Liver (tissue), 3 donors: ENCODE results near the gene WBP2.

Experiments
- CTCF ChIP-seq: fragments of 150-350 bp; IDR thresholded peaks from 2 replicates; pipeline ENCODE4 v1.5.1; 2017; ENCODE audit warnings: improper control_type of control experiment, low read depth, low read length; ENCODE audit not compliant: missing input control
- FOXA2 ChIP-seq: IDR thresholded peaks from 2 replicates; pipeline ENCODE4 v1.6.1; 2016; ENCODE audit warnings: antibody characterized with exemption
- GABPA ChIP-seq, 2 donors: IDR thresholded peaks in 1 of 2; conservative IDR thresholded peaks in 1 of 2; 2 replicates each; pipeline ENCODE4 v1.6.1; 2016; ENCODE audit warnings: antibody characterized with exemption in 2 of 2, mild to moderate bottlenecking in 1 of 2, moderate library complexity in 1 of 2
- JUND ChIP-seq, 2 donors: IDR thresholded peaks; 2 replicates each; pipeline ENCODE4 v1.6.1; 2016; ENCODE audit warnings: antibody characterized with exemption in 2 of 2
- MAX ChIP-seq: IDR thresholded peaks from 2 replicates; pipeline ENCODE4 v1.6.1; 2016; ENCODE audit warnings: antibody characterized with exemption
- REST ChIP-seq: IDR thresholded peaks from 2 replicates; pipeline ENCODE4 v1.6.1; 2016; ENCODE audit warnings: antibody characterized with exemption, mild to moderate bottlenecking
- SP1 ChIP-seq: IDR thresholded peaks from 2 replicates; pipeline ENCODE4 v1.6.1; 2018; ENCODE audit warnings: antibody characterized with exemption, mild to moderate bottlenecking
- ZBTB33 ChIP-seq: IDR thresholded peaks from 2 replicates; pipeline ENCODE4 v1.6.1; 2016; ENCODE audit warnings: antibody characterized with exemption
- donor health status: healthy.
- donor health status: healthy.

GRCh38 chr17:75897160-75898019 lies 42.3 kb upstream of the WBP2 start:
- TF ChIP-seq CTCF (no peak), GABPA (IDR thresholded peaks at IDR 0.05 in 1 of 2, conservative IDR thresholded peaks at IDR 0.05 in 1 of 2) (no peak), REST (no peak), ZBTB33 (no peak), SP1 (no peak), JUND (IDR thresholded peaks at IDR 0.05) (no peak), MAX (no peak), FOXA2 (no peak)
